Testis (tissue), 3 donors: Measurements from ENCODE around the gene TRUB2. TPM values are rescaled to one million over a fixed set of nuclear protein-coding genes. Genes with fewer than 3 reads are reported as not detected.

ENCODE experiments used
- DNase-seq: peaks from one replicate; pipeline ENCODE4 v3.0.0-alpha.2; 2019
- H3K27ac ChIP-seq, 2 donors: fragments of 200-600 bp; sonication (generic); one replicate each; pipeline ENCODE4 v1.5.1; 2019
- H3K27me3 ChIP-seq: fragments of 200-600 bp; sonication (generic); one replicate; pipeline ENCODE4 v1.5.1; 2019
- H3K36me3 ChIP-seq: fragments of 200-600 bp; sonication (generic); one replicate; pipeline ENCODE4 v1.5.1; 2017; ENCODE audit warnings: low read depth; ENCODE audit errors: missing control alignments
- H3K4me1 ChIP-seq: fragments of 200-600 bp; sonication (generic); one replicate; pipeline ENCODE4 v1.5.1; 2019
- H3K4me3 ChIP-seq, 2 donors: fragments of 200-600 bp; sonication (generic); one replicate each; pipeline ENCODE4 v1.5.1; 2017 to 2019
- H3K9me3 ChIP-seq: fragments of 200-600 bp; sonication (generic); one replicate; pipeline ENCODE4 v1.5.1; 2017
- POLR2A ChIP-seq: fragments of 450-650 bp; IDR thresholded peaks from one replicate; pipeline ENCODE4 v1.6.1; 2017; ENCODE audit warnings: antibody characterized with exemption, mild to moderate bottlenecking, moderate library complexity
- WGBS, 2 donors: methylation state at CpG; one replicate each; pipeline ENCODE4 v1.1.5; 2018; 5-methylcytosine and 5-hydroxymethylcytosine counted together
- intact Hi-C: fragments of 100-400 bp; cut with DNase I; formaldehyde crosslinking; loops from one replicate; pipeline ENCODE4 v1.15.1; 2023; ENCODE audit warnings: low total_unique reads
- polyA plus RNA-seq: library from polyadenylated mRNA; stranded (reverse); fragments of 350-450 nt; fragmentation: Illumina TruSeq; extraction: RNeasy Lipid Tissue Mini Kit (QIAGEN cat#74804); gene quantifications from one replicate; pipeline ENCODE4 v1.2.3, GENCODE V29; 2014; ENCODE audit warnings: low read depth, low replicate concordance; ENCODE audit not compliant: insufficient read depth
- total RNA-seq, 2 donors: library from RNA; depleted of rRNA; stranded (reverse); fragments of >200 nt; gene quantifications; one replicate each; pipeline ENCODE4 v1.2.3, GENCODE V29; 2016
- TF ChIP-seq, protein P1 (sequence below), 3 experiments: fragments of 450-650 bp in 2 of 3; fragments of 200-600 bp in 1 of 3; sonication (generic) in 1 of 3; IDR thresholded peaks; one replicate each; pipeline ENCODE4 v1.5.1; 2016 to 2019; ENCODE audit warnings: antibody characterized with exemption in 3 of 3, mild to moderate bottlenecking in 2 of 3, moderate library complexity in 1 of 3

TRUB2 gene
- total and polyA plus RNA-seq, 3 donors from 2014 or later: 14.6 to 29.7 (median 15.0) TPM

GRCh38 chr9:128361296-128361985 lies 39.2 kb upstream of the TRUB2 start:
- no peak for DNase-seq
- Histone ChIP-seq H3K27ac (peak overlapping the region in 1 of 2 donors; percentile 29), H3K27me3 (no peaks in the 10 kb centered on the region), H3K9me3 (no peaks in the 10 kb centered on the region), H3K4me3 (no peak overlapping the region), H3K4me1 (peaks cover 8% of the 10 kb centered on the region), H3K36me3 (no peaks in the 10 kb centered on the region)
- 58 to 78% methylated on average over 10 to 14 of the region's 14 CpGs for WGBS, 2 donors
- TF ChIP-seq, protein P1, sequence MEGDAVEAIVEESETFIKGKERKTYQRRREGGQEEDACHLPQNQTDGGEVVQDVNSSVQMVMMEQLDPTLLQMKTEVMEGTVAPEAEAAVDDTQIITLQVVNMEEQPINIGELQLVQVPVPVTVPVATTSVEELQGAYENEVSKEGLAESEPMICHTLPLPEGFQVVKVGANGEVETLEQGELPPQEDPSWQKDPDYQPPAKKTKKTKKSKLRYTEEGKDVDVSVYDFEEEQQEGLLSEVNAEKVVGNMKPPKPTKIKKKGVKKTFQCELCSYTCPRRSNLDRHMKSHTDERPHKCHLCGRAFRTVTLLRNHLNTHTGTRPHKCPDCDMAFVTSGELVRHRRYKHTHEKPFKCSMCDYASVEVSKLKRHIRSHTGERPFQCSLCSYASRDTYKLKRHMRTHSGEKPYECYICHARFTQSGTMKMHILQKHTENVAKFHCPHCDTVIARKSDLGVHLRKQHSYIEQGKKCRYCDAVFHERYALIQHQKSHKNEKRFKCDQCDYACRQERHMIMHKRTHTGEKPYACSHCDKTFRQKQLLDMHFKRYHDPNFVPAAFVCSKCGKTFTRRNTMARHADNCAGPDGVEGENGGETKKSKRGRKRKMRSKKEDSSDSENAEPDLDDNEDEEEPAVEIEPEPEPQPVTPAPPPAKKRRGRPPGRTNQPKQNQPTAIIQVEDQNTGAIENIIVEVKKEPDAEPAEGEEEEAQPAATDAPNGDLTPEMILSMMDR (IDR thresholded peaks at IDR 0.05): no peak
- TF ChIP-seq POLR2A: no peak
- intact Hi-C loops: no loop called here

- Histone ChIP-seq H3K36me3 (no peaks in the 10 kb centered on the region), H3K4me1 (peaks cover 8% of the 10 kb centered on the region), H3K4me3 (no peak overlapping the region), H3K27ac (no peak overlapping the region), H3K27me3 (no peaks in the 10 kb centered on the region), H3K9me3 (no peaks in the 10 kb centered on the region)
- intact Hi-C loops: no loop called here
- TF ChIP-seq, protein P1 (IDR thresholded peaks at IDR 0.05): no peak
- no peak for TF ChIP-seq POLR2A
- WGBS, 2 donors: 40% methylated on average over 1 of the region's 2 CpGs; no CpG with 5 or more reads in 1 of the 2 donors
- DNase-seq: no peak
Measured at GRCh38 chr9:128360826-128361225, 38.6 kb upstream of the TRUB2 start.

- Histone ChIP-seq H3K27ac (no peak overlapping the region), H3K4me3 (no peak overlapping the region), H3K36me3 (no peaks in the 10 kb centered on the region), H3K4me1 (peaks cover 4% of the 10 kb centered on the region), H3K9me3 (no peaks in the 10 kb centered on the region), H3K27me3 (no peaks in the 10 kb centered on the region)
- TF ChIP-seq POLR2A: no peak
- TF ChIP-seq, protein P1 (IDR thresholded peaks at IDR 0.05): no peak
- intact Hi-C loops: no loop called here
- 90 to 92% methylated on average over 4 of the region's 4 CpGs for WGBS, 2 donors
- no peak for DNase-seq
Measured at GRCh38 chr9:128358861-128359260, 36.6 kb upstream of the TRUB2 start.

DNA sequence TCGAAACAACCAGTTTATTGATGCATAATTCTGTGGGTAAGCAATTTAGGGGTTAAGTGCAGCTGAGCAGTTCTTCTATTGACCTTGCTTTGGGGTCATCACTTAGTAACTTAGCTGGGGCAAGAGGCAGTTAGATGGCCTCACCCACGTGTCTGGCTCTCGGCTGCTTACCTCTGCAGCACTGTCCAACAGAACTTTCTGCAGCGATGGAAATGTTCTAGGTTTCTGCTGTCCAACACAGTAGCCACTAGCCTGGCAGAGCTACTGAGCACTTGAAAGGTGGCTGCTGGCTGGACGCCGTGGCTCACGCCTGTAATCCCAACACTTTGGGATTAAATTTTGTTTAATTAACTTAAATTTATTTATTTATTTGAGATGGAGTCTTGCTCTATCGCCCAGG lies 35.8 kb upstream of the TRUB2 start:
- Histone ChIP-seq H3K27me3 (no peaks in the 10 kb centered on the region), H3K27ac (no peak overlapping the region), H3K4me1 (peaks cover 4% of the 10 kb centered on the region), H3K9me3 (no peaks in the 10 kb centered on the region), H3K36me3 (no peaks in the 10 kb centered on the region), H3K4me3 (no peak overlapping the region)
- DNase-seq: no peak
- intact Hi-C loops: no loop called here
- 70 to 81% methylated on average over 7 to 8 of the region's 8 CpGs for WGBS, 2 donors
- TF ChIP-seq, protein P1 (IDR thresholded peaks at IDR 0.05): no peak
- TF ChIP-seq POLR2A: no peak

DNA sequence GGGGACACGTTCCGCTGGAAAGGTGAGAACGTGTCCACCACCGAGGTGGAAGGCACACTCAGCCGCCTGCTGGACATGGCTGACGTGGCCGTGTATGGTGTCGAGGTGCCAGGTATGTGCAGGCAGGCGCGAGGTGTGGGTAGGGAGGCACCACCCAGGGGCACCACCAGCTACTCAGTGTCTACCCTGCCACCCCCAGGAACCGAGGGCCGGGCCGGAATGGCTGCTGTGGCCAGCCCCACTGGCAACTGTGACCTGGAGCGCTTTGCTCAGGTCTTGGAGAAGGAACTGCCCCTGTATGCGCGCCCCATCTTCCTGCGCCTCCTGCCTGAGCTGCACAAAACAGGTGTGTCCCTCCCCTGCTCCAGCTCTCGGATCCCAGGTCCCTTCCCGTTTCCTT lies 33.2 kb upstream of the TRUB2 start:
- Histone ChIP-seq H3K27ac (no peak overlapping the region), H3K4me3 (no peak overlapping the region), H3K27me3 (no peaks in the 10 kb centered on the region), H3K9me3 (no peaks in the 10 kb centered on the region), H3K4me1 (no peaks in the 10 kb centered on the region), H3K36me3 (no peaks in the 10 kb centered on the region)
- no peak for TF ChIP-seq POLR2A
- TF ChIP-seq, protein P1 (IDR thresholded peaks at IDR 0.05): no peak
- WGBS, 2 donors: 94 to 96% methylated on average over 9 to 19 of the region's 19 CpGs
- intact Hi-C loops: no loop called here
- DNase-seq: no peak
